T1000 (cell line): Measurements from ENCODE around the gene ACSM2B.
"Not testable (repeated sequence)": the region's sequence is repeated elsewhere in the genome, so short reads cannot be mapped to it uniquely, and the experiment has no call there.

ENCODE experiments used
- DNase-seq: peaks from one replicate; lab custom pipeline; 2025; ENCODE audit warnings: mixed read lengths; lab: John Stamatoyannopoulos, UW

The ACSM2B gene, protein sequence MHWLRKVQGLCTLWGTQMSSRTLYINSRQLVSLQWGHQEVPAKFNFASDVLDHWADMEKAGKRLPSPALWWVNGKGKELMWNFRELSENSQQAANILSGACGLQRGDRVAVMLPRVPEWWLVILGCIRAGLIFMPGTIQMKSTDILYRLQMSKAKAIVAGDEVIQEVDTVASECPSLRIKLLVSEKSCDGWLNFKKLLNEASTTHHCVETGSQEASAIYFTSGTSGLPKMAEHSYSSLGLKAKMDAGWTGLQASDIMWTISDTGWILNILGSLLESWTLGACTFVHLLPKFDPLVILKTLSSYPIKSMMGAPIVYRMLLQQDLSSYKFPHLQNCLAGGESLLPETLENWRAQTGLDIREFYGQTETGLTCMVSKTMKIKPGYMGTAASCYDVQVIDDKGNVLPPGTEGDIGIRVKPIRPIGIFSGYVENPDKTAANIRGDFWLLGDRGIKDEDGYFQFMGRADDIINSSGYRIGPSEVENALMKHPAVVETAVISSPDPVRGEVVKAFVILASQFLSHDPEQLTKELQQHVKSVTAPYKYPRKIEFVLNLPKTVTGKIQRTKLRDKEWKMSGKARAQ

DNA sequence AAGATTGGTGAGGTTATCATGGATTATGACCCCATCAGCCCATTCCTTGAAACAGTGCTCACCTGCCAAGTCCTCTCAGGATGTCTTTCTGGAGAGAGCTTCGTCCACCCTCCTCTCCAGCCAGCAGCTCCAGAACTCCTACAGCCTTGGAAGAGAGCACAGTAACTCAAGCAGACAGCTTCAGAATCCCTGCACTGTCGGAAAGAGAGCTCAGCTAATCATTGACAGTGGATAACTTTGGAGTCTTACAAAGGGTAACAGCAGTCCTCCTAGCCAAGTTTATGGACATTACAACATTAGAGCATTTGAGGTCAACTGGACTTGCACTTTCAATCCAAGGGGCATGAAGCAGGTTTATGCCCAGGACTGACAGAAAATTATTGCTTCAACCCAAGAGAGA, at the start of gene ACSM2B:
TSS of gene ACSM2B (minus strand) at position 223 of the 400 bp plus-strand sequence. CDS start 11,522 bp downstream, outside the sequence.
- DNase-seq = not testable (repeated sequence)

DNA sequence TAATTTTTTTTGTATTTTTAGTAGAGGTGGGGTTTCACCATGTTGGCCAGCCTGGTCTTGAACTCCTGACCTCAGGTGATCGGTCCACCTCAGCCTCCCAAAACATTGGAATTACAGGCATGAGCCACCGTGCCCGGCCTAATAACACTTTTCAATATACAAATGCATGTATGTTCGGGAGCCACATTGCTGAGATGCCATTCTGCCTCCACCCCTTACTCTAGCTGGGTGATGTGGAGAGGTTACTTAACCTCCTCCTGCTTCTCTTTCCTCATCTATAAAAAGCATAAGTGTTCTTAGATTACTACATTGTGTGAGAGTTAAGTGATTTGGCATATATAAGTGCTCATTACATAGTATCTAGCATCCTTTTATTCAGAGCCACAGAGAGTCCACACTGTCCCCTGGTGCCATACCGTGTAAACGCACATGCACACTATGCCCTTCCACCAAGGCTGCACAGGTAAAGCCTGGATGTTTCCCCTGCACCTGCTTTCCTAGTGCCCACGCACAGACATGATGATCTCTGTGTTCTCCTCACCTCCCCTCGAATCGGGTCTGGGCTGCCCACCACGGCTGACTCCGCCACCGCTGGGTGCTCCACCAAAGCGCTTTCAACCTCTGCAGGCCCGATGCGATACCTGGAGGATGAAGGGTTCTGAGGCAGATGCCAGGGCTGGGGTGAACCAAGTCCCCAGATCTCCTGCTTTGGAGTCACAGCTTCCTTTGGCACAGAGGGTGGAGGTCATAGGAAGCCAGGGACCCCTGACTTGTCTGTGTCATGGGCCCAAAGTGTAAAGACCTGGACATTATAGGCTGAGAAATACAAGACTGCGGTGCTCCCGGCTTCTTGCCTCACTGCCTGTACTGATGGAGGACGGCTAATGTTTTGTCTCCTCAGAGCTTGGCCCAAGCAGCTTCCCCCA, 49.0 kb upstream of the ACSM2B start:
- no peak for DNase-seq

GRCh38 chr16:20624205-20624604, 48.0 kb upstream of the ACSM2B start:
- no peak for DNase-seq

- no peak for DNase-seq
Measured at GRCh38 chr16:20622498-20622870, 46.3 kb upstream of the ACSM2B start.

GRCh38 chr16:20621406-20621805, 45.2 kb upstream of the ACSM2B start:
- DNase-seq = no peak

GRCh38 chr16:20620770-20621169, 44.6 kb upstream of the ACSM2B start:
- DNase-seq = no peak

- DNase-seq = no peak
Measured at GRCh38 chr16:20620003-20620402, 43.8 kb upstream of the ACSM2B start.

DNA sequence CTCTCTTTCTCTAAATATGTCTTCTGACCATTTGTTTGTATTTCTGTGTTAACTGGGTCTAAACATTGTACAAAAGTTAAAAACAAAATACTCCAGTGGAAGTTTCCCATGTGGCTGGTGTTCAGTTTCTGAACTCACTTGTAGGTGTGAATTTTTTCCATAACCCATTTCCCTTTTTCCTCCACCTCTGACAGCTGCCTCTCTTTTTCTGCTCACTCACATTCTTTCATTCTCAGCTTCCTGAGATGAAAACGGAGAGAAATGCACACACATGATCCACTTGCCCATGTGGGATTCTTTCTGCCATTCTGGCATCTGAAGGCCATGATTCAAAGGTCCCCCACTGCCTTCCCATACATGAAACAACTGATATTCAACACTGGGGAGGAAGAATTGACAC, 41.1 kb upstream of the ACSM2B start:
- no peak for DNase-seq

DNA sequence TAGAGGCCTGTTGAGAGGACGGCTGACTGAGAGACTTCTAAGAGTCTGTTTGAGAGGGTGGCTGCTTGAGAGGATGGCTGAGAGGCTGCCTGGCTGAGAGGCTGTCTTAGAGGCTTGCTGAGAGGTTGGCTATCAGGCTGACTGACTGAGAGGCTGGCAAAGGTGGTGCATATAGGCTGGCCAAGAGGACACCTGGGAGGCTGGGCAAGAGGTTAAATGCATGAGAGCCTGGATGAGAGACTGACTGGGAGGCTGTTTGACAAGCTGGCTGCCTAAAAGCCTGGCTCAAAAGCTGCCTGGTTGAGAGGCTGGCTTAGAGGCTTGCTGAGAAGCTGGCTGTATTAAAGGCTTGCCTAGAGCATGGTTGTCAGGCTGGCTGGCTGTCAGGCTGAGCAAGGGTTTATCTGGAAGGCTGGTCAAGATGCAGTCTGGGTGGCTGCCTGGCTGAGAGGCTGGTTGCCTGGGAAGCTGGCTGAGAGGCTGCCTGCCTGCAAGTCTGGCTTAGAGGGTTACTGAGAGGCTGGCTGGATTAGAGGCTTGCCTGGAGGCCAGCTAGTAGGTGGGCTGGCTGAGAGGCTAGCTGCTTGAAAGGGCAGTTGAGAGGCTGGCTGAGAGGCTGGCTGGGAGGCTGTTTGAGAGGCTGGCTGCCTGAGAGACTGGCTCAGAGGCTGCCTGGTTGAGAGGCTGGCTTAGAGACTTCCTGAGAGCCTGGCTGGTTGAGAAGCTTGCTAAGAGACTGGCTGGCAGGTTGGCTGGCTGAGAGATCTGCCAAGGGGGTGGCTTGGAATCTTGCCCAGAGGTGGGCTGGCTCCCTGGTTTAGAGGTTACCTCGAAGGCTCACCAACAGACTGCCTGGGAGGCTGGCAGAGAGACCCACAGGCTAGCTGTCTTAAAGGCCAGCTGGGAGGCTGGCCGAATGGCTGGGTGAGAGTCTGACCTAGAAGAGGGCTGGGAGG, 38.3 kb upstream of the ACSM2B start:
- no peak for DNase-seq

DNA sequence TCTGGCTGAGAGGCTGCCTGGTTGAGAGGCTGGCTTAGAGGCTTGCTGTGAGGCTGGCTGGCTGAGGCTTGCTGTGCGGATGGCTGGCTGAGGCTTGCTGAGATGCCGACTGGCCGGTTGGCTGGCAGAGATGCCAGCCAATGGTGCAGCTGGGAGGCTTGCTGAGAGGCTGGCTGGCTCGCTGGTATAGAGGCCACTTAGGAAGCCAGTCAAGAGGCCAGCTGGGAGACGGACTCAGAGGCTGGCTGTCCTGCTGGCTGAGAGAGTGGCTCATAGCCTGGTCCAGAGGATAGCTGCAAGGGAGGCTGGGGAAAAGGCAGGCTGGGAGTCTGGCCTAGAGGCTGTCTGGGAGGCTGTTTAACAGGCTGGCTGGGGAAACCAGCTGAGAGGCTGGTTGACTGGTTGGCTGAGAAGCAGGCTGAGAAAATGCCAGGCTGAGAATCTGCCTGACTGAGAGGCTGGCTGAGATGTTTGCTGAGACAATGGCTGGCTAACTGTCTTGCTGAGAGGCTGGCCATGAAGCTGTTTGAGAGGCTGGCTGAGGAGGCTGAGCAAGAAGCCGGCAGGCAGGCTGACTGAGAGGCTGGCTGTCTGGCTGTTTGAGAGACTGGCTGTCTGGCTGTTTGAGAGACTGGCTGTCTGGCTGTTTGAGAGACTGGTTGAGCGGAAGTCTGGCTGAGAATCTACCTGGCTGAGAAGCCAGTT, 37.5 kb upstream of the ACSM2B start:
- no peak for DNase-seq

- no peak for DNase-seq
Measured at GRCh38 chr16:20612551-20613480, 36.6 kb upstream of the ACSM2B start.

- no peak for DNase-seq
Measured at GRCh38 chr16:20611975-20612481, 35.9 kb upstream of the ACSM2B start.

- no peak for DNase-seq
Measured at GRCh38 chr16:20611350-20611902, 35.3 kb upstream of the ACSM2B start.

GRCh38 chr16:20610892-20611349, 34.8 kb upstream of the ACSM2B start:
- no peak for DNase-seq

DNA sequence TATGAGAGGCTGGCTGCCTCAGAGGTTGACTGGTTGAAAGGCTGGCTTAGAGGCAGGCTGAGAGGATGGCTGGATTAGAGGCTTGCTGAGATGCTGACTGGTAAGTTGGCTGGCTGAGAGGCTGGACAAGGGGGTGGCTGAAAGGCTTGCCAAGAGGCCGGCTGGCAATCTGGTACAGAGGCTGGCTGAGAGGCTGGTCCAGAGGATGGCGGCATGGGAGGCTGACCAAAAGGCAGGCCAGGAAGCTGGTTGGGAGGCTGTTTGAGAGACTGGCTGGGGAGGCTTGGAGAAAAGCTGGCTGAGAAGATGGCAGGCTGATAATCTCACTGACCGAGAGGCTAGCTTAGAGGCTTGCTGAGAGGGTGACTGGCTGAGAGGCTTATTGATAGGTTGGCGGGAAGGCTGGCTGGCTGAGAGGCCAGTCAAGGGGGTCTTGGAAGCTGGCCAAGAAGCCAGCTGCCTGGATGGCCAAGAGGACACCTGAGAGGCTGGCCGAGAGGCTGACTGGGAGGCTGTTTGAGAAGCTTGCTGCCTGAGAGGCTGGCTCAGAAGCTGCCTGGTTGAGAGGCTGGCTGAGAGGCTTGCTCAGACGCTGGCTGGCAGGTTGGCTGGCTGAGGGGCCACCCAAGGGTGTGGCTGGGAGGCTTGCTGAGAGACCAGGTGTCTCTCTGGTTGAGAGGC, 34.2 kb upstream of the ACSM2B start:
- DNase-seq = no peak

DNA sequence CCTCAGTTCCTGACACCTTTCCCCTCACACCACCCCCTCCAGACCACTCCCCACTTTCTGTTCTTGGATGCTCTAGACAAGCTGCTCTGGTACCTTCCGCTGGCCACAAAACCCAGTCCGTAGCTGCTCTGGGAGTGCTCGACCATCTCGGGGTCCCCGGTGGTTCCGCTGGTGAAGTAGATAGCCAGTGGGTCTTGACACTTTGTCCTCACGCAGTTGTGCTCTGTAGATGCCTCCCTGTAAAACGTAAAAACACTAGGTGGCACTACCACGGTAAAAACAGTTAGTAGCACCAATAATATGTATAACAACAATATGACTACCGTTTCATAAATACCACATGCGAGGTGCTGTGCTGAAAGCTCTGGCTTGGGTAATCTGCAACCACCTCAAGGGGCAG, 26.0 kb upstream of the ACSM2B start:
- not testable (repeated sequence) for DNase-seq

- DNase-seq = not testable (repeated sequence)
Measured at GRCh38 chr16:20599475-20599874, 23.3 kb upstream of the ACSM2B start.

DNA sequence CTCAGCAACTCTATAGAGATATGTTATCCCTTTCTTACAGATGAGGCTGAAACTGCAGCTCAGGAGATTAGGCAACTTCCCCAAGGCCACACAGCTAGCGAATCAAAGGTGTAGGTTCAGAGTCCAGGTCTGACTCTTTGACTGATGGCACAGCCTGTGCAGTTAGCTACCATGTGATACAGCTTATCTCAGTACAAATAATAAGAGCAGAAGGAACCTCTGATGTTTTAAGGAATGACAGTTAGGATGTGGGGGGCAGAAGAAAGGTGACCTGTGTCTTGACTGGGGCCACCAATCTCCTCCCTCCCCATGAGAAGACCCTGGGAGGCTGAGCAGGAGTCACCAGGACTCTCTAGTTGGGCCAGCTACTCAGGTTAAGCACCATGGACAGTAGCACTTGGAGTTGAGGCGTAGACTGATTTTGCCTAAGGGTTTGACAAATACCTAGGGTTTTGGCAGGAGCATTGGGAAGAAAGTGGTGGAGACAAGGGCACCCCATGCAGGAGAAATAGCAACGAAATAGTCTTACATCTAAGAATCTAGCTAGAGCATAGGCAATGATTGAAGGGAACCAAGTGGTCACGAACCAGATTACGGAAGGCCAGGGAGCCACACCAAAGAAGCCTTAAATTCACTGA, 22.8 kb upstream of the ACSM2B start:
- DNase-seq = no peak
